ENCODE data around the gene PEX5L.

- TF ChIP-seq CTCF (IDR thresholded peaks at IDR 0.05) = peak; percentile 28 to 63 (median 53)
- no peak for TF ChIP-seq POLR2A (IDR thresholded peaks at IDR 0.05)
Observed at GRCh38 chr3:179929091-179929529, 107.6 kb downstream of the PEX5L start.
